ENCODE measurements around the gene XYLT2. TPM values are rescaled to one million over a fixed set of nuclear protein-coding genes. Genes with fewer than 3 reads are reported as not detected.

XYLT2 gene
- total RNA-seq, 1 donor from 2014 or later = 41.0 TPM

GRCh38 chr17:50319306-50320004 is 26.5 kb upstream of the XYLT2 start:
- no peak overlapping the region for H3K27ac Mint-ChIP-seq (ENCODE audit: unreplicated experiment)
- peak overlapping the region; percentile 14 for H3K4me3 Mint-ChIP-seq (ENCODE audit: unreplicated experiment)
- FAIRE-seq = no peak
- H3K4me2 ChIP-seq (ENCODE audit: low read length) = no peak overlapping the region
- H3K36me3 ChIP-seq (ENCODE audit: insufficient read depth, low read length) = no peaks in the 10 kb centered on the region
- no peak for TF ChIP-seq EZH2 (IDR thresholded peaks at IDR 0.05; ENCODE audit: insufficient read depth, low read length)
- TF ChIP-seq CTCF (IDR thresholded peaks at IDR 0.05; ENCODE audit: insufficient read depth, low read depth, low read length) = no peak
- no peak overlapping the region for H3K27ac ChIP-seq (ENCODE audit: low read depth, low read length)
- H3K4me1 Mint-ChIP-seq (ENCODE audit: low read depth, unreplicated experiment) = no peaks in the 10 kb centered on the region
- peaks cover 5% of the 10 kb centered on the region for H3K27me3 Mint-ChIP-seq (ENCODE audit: low read depth, unreplicated experiment)
- H2AFZ ChIP-seq (ENCODE audit: low read depth, low read length) = no peak overlapping the region
- H3K79me2 ChIP-seq (ENCODE audit: insufficient read depth, low read length) = no peaks in the 10 kb centered on the region
- H3K4me3 ChIP-seq (ENCODE audit: insufficient read depth, low read depth, low read length) = no peak overlapping the region
- no peak overlapping the region for H3K9ac ChIP-seq (ENCODE audit: low read length)
- H3K27me3 ChIP-seq (ENCODE audit: insufficient read depth, low read length) = peaks cover 15% of the 10 kb centered on the region
- H3K9me3 ChIP-seq (ENCODE audit: insufficient read depth, low read depth, low read length) = no peaks in the 10 kb centered on the region
- H4K20me1 ChIP-seq (ENCODE audit: insufficient read depth, low read length) = no peaks in the 10 kb centered on the region
- no peaks in the 10 kb centered on the region for H3K9me3 Mint-ChIP-seq (ENCODE audit: unreplicated experiment)
- H3K36me3 Mint-ChIP-seq (ENCODE audit: low read depth, unreplicated experiment) = no peaks in the 10 kb centered on the region
- no peaks in the 10 kb centered on the region for H3K4me1 ChIP-seq (ENCODE audit: insufficient read depth, low read length)
- no peak for DNase-seq (ENCODE audit: low read depth)

GRCh38 chr17:50322271-50322670 is 23.7 kb upstream of the XYLT2 start:
- FAIRE-seq = no peak
- Histone ChIP-seq H3K9me3 (ENCODE audit: insufficient read depth, low read depth, low read length) (no peaks in the 10 kb centered on the region), H2AFZ (ENCODE audit: low read depth, low read length) (no peak overlapping the region), H3K4me3 (ENCODE audit: insufficient read depth, low read depth, low read length) (no peak overlapping the region), H4K20me1 (ENCODE audit: insufficient read depth, low read length) (no peaks in the 10 kb centered on the region), H3K27ac (ENCODE audit: low read depth, low read length) (no peak overlapping the region), H3K79me2 (ENCODE audit: insufficient read depth, low read length) (no peaks in the 10 kb centered on the region), H3K9ac (ENCODE audit: low read length) (no peak overlapping the region), H3K4me1 (ENCODE audit: insufficient read depth, low read length) (no peaks in the 10 kb centered on the region), H3K4me2 (ENCODE audit: low read length) (no peak overlapping the region), H3K36me3 (ENCODE audit: insufficient read depth, low read length) (no peaks in the 10 kb centered on the region), H3K27me3 (ENCODE audit: insufficient read depth, low read length) (peaks cover 7% of the 10 kb centered on the region)
- TF ChIP-seq EZH2 (IDR thresholded peaks at IDR 0.05; ENCODE audit: insufficient read depth, low read length) (no peak), CTCF (IDR thresholded peaks at IDR 0.05; ENCODE audit: insufficient read depth, low read depth, low read length) (no peak)
- no peaks in the 10 kb centered on the region for H3K36me3 Mint-ChIP-seq (ENCODE audit: low read depth, unreplicated experiment)
- H3K4me3 Mint-ChIP-seq (ENCODE audit: unreplicated experiment) = no peak overlapping the region
- no peaks in the 10 kb centered on the region for H3K4me1 Mint-ChIP-seq (ENCODE audit: low read depth, unreplicated experiment)
- H3K27ac Mint-ChIP-seq (ENCODE audit: unreplicated experiment) = no peak overlapping the region
- H3K9me3 Mint-ChIP-seq (ENCODE audit: unreplicated experiment) = no peaks in the 10 kb centered on the region
- DNase-seq (ENCODE audit: low read depth) = no peak
- peaks cover 16% of the 10 kb centered on the region for H3K27me3 Mint-ChIP-seq (ENCODE audit: low read depth, unreplicated experiment)

GRCh38 chr17:50323060-50323459 is 22.9 kb upstream of the XYLT2 start:
- no peak for TF ChIP-seq EZH2 (IDR thresholded peaks at IDR 0.05; ENCODE audit: insufficient read depth, low read length)
- TF ChIP-seq CTCF (IDR thresholded peaks at IDR 0.05; ENCODE audit: insufficient read depth, low read depth, low read length) = no peak
- H3K27ac Mint-ChIP-seq (ENCODE audit: unreplicated experiment) = no peak overlapping the region

More at GRCh38 chr17:50323060-50323459, 22.9 kb upstream of the XYLT2 start:
- Mint-ChIP-seq H3K4me3 (ENCODE audit: unreplicated experiment) (no peak overlapping the region), H3K9me3 (ENCODE audit: unreplicated experiment) (no peaks in the 10 kb centered on the region), H3K36me3 (ENCODE audit: low read depth, unreplicated experiment) (no peaks in the 10 kb centered on the region), H3K4me1 (ENCODE audit: low read depth, unreplicated experiment) (no peaks in the 10 kb centered on the region), H3K27me3 (ENCODE audit: low read depth, unreplicated experiment) (peaks cover 16% of the 10 kb centered on the region)
- Histone ChIP-seq H4K20me1 (ENCODE audit: insufficient read depth, low read length) (no peaks in the 10 kb centered on the region), H3K4me1 (ENCODE audit: insufficient read depth, low read length) (no peaks in the 10 kb centered on the region), H3K4me3 (ENCODE audit: insufficient read depth, low read depth, low read length) (no peak overlapping the region), H3K36me3 (ENCODE audit: insufficient read depth, low read length) (no peaks in the 10 kb centered on the region), H2AFZ (ENCODE audit: low read depth, low read length) (no peak overlapping the region), H3K9me3 (ENCODE audit: insufficient read depth, low read depth, low read length) (no peaks in the 10 kb centered on the region), H3K4me2 (ENCODE audit: low read length) (no peak overlapping the region), H3K9ac (ENCODE audit: low read length) (no peak overlapping the region), H3K27me3 (ENCODE audit: insufficient read depth, low read length) (no peaks in the 10 kb centered on the region), H3K79me2 (ENCODE audit: insufficient read depth, low read length) (no peaks in the 10 kb centered on the region), H3K27ac (ENCODE audit: low read depth, low read length) (no peak overlapping the region)
- no peak for FAIRE-seq
- DNase-seq (ENCODE audit: low read depth) = no peak

Measured in astrocyte (in vitro differentiated cells and primary cell).